OCI-LY7 (cell line): ENCODE measurements around the gene MTCH1. TPM values are rescaled to one million over a fixed set of nuclear protein-coding genes. Genes with fewer than 3 reads are reported as not detected.

ENCODE experiments used
- BruUV-seq: library from RNA; stranded (reverse); fragments of 400-500 nt; replicated peaks from 2 replicates; lab custom pipeline; 2021; lab: Mats Ljungman, UMichigan
- CTCF ChIA-PET: fragments of 300-600 bp; sonication (Branson Sonifier 250); formaldehyde crosslinking; loops from one replicate; lab custom pipeline; 2022; ENCODE audit warnings: antibody characterized with exemption; ENCODE audit not compliant: unreplicated experiment; lab: Charles Lee
- POLR2A ChIA-PET: fragments of 300-600 bp; sonication (Branson Sonifier 250); formaldehyde crosslinking; loops from one replicate; lab custom pipeline; 2022; ENCODE audit warnings: antibody characterized with exemption; lab: Charles Lee
- DNase-seq: peaks from one replicate; pipeline ENCODE4 v3.0.0-alpha.2; 2015; ENCODE audit warnings: low spot score
- H2AFZ ChIP-seq: fragments of 200-600 bp; sonication (generic), shearing (Covaris generic); 2 replicates; pipeline ENCODE4 v1.6.1; 2014; ENCODE audit warnings: mild to moderate bottlenecking, antibody characterized with exemption, low read length, moderate library complexity
- H3K27ac ChIP-seq: fragments of 200-600 bp; sonication (generic); 2 replicates; pipeline ENCODE4 v1.5.1; 2014; ENCODE audit warnings: mixed run types, low read depth, mild to moderate bottlenecking, moderate library complexity, low read length, inconsistent platforms; ENCODE audit not compliant: poor library complexity, severe bottlenecking
- H3K36me3 ChIP-seq: fragments of 200-600 bp; sonication (generic); 2 replicates; pipeline ENCODE4 v1.6.1; 2014; ENCODE audit warnings: mild to moderate bottlenecking, antibody characterized with exemption, low read length, moderate library complexity, mixed read lengths; ENCODE audit not compliant: insufficient read depth
- H3K4me1 ChIP-seq: fragments of 200-600 bp; sonication (generic); 2 replicates; pipeline ENCODE4 v1.5.1; 2014; ENCODE audit warnings: mild to moderate bottlenecking, low read length; ENCODE audit not compliant: insufficient read depth, poor library complexity, severe bottlenecking
- H3K4me2 ChIP-seq: fragments of 200-600 bp; sonication (generic); 2 replicates; pipeline ENCODE4 v1.6.1; 2014; ENCODE audit warnings: mild to moderate bottlenecking, low read length
- H3K4me3 ChIP-seq: fragments of 200-600 bp; sonication (generic); 2 replicates; pipeline ENCODE4 v1.5.1; 2014; ENCODE audit warnings: mild to moderate bottlenecking, low read depth, low read length; ENCODE audit not compliant: poor library complexity, severe bottlenecking
- H3K79me2 ChIP-seq: fragments of 200-600 bp; sonication (generic); 2 replicates; pipeline ENCODE4 v1.6.1; 2016; ENCODE audit warnings: low read depth, mild to moderate bottlenecking, low read length, moderate library complexity, mixed read lengths; ENCODE audit not compliant: insufficient read depth
- H3K9me2 ChIP-seq: fragments of 200-600 bp; sonication (generic); 2 replicates; pipeline ENCODE4 v1.6.1; 2016; ENCODE audit warnings: mild to moderate bottlenecking, low read length, mixed read lengths; ENCODE audit not compliant: insufficient read depth
- H3K9me3 ChIP-seq: fragments of 200-600 bp; sonication (generic); 2 replicates; pipeline ENCODE4 v1.6.1; 2014; ENCODE audit warnings: mild to moderate bottlenecking, mixed run types, low read length, mixed read lengths
- H4K20me1 ChIP-seq: fragments of 200-600 bp; sonication (generic); 2 replicates; pipeline ENCODE4 v1.6.1; 2014; ENCODE audit warnings: mild to moderate bottlenecking, antibody characterized with exemption, low read length, moderate library complexity, mixed read lengths; ENCODE audit not compliant: insufficient read depth
- CTCF ChIP-seq: fragments of 200-600 bp; sonication (generic); conservative IDR thresholded peaks from 2 replicates; pipeline ENCODE4 v1.5.1; 2014; ENCODE audit warnings: mild to moderate bottlenecking, antibody characterized with exemption, low read length, moderate library complexity, mixed read lengths
- EZH2phosphoT487 ChIP-seq: fragments of 200-600 bp; sonication (generic); IDR thresholded peaks from 2 replicates; pipeline ENCODE4 v1.6.1; 2018; ENCODE audit warnings: low read depth, borderline replicate concordance, mild to moderate bottlenecking, mixed run types, antibody characterized with exemption, low read length, moderate library complexity, mixed read lengths
- intact Hi-C: fragments of 100-400 bp; cut with micrococcal nuclease; formaldehyde crosslinking; loops from one replicate; pipeline ENCODE4 v1.10.0; 2022; ENCODE audit not compliant: unreplicated experiment
- total RNA-seq, 2 experiments: library from RNA; depleted of rRNA in 1 of 2; stranded (reverse); fragments of >200 nt in 1 of 2; shearing (Covaris generic) in 1 of 2; gene quantifications; 2 replicates each; pipeline ENCODE4 v1.2.3, GENCODE V29; 2014 to 2022

MTCH1 gene
- total RNA-seq, 2 experiments from 2014 or later: 72.5 to 93.7 TPM

GRCh38 chr6:36999751-37000125, 13.7 kb upstream of the MTCH1 start:
- no peak overlapping the region for H3K4me2 ChIP-seq
- H3K9me3 ChIP-seq: no peaks in the 10 kb centered on the region
- POLR2A ChIA-PET: no interaction called here
- no peaks in the 10 kb centered on the region for H4K20me1 ChIP-seq
- no peaks in the 10 kb centered on the region for H3K36me3 ChIP-seq
- no peaks in the 10 kb centered on the region for H3K79me2 ChIP-seq
- intact Hi-C loops: loop anchor here (10.0 kb wide), 1 partner anchor 405 kb away; the partner anchor contains the start of gene SRSF3
- H3K27ac ChIP-seq: no peak overlapping the region
- no peak overlapping the region for H2AFZ ChIP-seq
- BruUV-seq: no TSS peak
- no peak for DNase-seq
- TF ChIP-seq CTCF (no peak), EZH2phosphoT487 (no peak)
- H3K4me3 ChIP-seq: no peak overlapping the region
- peaks cover 41% of the 10 kb centered on the region for H3K4me1 ChIP-seq
- CTCF ChIA-PET: interaction anchor here (0.6 kb wide), 2 partner anchors 362 to 977 kb away, joined by 4 to 6 read pairs; no protein-coding TSS in a partner anchor
- H3K9me2 ChIP-seq: no peaks in the 10 kb centered on the region

GRCh38 chr6:36999061-36999750, 13.2 kb upstream of the MTCH1 start:
- H3K9me3 ChIP-seq: no peaks in the 10 kb centered on the region
- POLR2A ChIA-PET: no interaction called here
- peak; percentile 47 for DNase-seq
- no peak overlapping the region for H3K4me3 ChIP-seq
- H3K9me2 ChIP-seq: no peaks in the 10 kb centered on the region
- no peak overlapping the region for H2AFZ ChIP-seq
- H3K36me3 ChIP-seq: no peaks in the 10 kb centered on the region
- no peak overlapping the region for H3K4me2 ChIP-seq
- H3K79me2 ChIP-seq: no peaks in the 10 kb centered on the region
- intact Hi-C loops: no loop called here
- no peaks in the 10 kb centered on the region for H4K20me1 ChIP-seq
- BruUV-seq: no TSS peak
- no peak overlapping the region for H3K27ac ChIP-seq
- H3K4me1 ChIP-seq: peaks cover 36% of the 10 kb centered on the region
- CTCF ChIA-PET: no interaction called here
- TF ChIP-seq CTCF: no peak

GRCh38 chr6:36998723-36999038, 12.7 kb upstream of the MTCH1 start:
- Histone ChIP-seq H3K27ac (no peak overlapping the region), H2AFZ (no peak overlapping the region), H3K9me3 (no peaks in the 10 kb centered on the region), H3K4me1 (peaks cover 31% of the 10 kb centered on the region), H3K4me2 (no peak overlapping the region), H3K4me3 (no peak overlapping the region), H3K79me2 (no peaks in the 10 kb centered on the region), H3K9me2 (no peaks in the 10 kb centered on the region), H3K36me3 (no peaks in the 10 kb centered on the region), H4K20me1 (no peaks in the 10 kb centered on the region)
- no TSS peak for BruUV-seq
- DNase-seq: no peak
- no peak for TF ChIP-seq EZH2phosphoT487
- TF ChIP-seq CTCF: no peak
- POLR2A ChIA-PET: no interaction called here
- intact Hi-C loops: no loop called here
- CTCF ChIA-PET: no interaction called here
